GM19455 (cell line): Measurements from ENCODE around the gene SP100.
"Not testable (repeated sequence)": the region's sequence is repeated elsewhere in the genome, so short reads cannot be mapped to it uniquely, and the experiment has no call there.

Source experiments
- ATAC-seq: cut with Tn5 transposase; IDR thresholded peaks from one replicate; pipeline ENCODE4 v1.9.1; 2021; ENCODE audit not compliant: unreplicated experiment

SP100 gene

GRCh38 chr2:230457073-230457768 is 41.2 kb downstream of the SP100 start:
- ATAC-seq: no peak

- no peak for ATAC-seq
Measured at GRCh38 chr2:230457793-230458192, 41.8 kb downstream of the SP100 start.

- ATAC-seq: no peak
Measured at GRCh38 chr2:230459216-230459615, 43.2 kb downstream of the SP100 start.

GRCh38 chr2:230471074-230471473 is 55.1 kb downstream of the SP100 start:
- no peak for ATAC-seq

GRCh38 chr2:230472621-230473018 is 56.6 kb downstream of the SP100 start:
- ATAC-seq: no peak

GRCh38 chr2:230473378-230473777 is 57.4 kb downstream of the SP100 start:
- ATAC-seq: no peak

- ATAC-seq: no peak
Measured at GRCh38 chr2:230475143-230475542, 59.1 kb downstream of the SP100 start.

- no peak for ATAC-seq
Measured at GRCh38 chr2:230485801-230486341, 69.9 kb downstream of the SP100 start.

- ATAC-seq: not testable (repeated sequence)
Measured at GRCh38 chr2:230491219-230491618, 75.2 kb downstream of the SP100 start.

GRCh38 chr2:230492107-230492506 is 76.1 kb downstream of the SP100 start:
- no peak for ATAC-seq

GRCh38 chr2:230494980-230495379 is 79.0 kb downstream of the SP100 start:
- no peak for ATAC-seq

GRCh38 chr2:230496891-230497290 is 80.9 kb downstream of the SP100 start:
- no peak for ATAC-seq

GRCh38 chr2:230498506-230499107 is 82.6 kb downstream of the SP100 start:
- ATAC-seq: no peak

GRCh38 chr2:230502593-230502992 is 86.6 kb downstream of the SP100 start:
- ATAC-seq: no peak

- ATAC-seq: no peak
Measured at GRCh38 chr2:230503798-230504197, 87.8 kb downstream of the SP100 start.

- ATAC-seq: no peak
Measured at GRCh38 chr2:230505162-230505561, 89.2 kb downstream of the SP100 start.

- ATAC-seq: no peak
Measured at GRCh38 chr2:230512955-230513748, 97.2 kb downstream of the SP100 start.

GRCh38 chr2:230520061-230520874 is 104.3 kb downstream of the SP100 start:
- no peak for ATAC-seq

- ATAC-seq: no peak
Measured at GRCh38 chr2:230520875-230521155, 104.8 kb downstream of the SP100 start.

GRCh38 chr2:230521386-230521785 is 105.4 kb downstream of the SP100 start:
- no peak for ATAC-seq

GRCh38 chr2:230525682-230526081 is 109.7 kb downstream of the SP100 start:
- no peak for ATAC-seq
